Progenitor cell of endocrine pancreas (in vitro differentiated cells): Measurements from ENCODE around the gene APBB2. TPM values are rescaled to one million over a fixed set of nuclear protein-coding genes. Genes with fewer than 3 reads are reported as not detected.
"Not testable (repeated sequence)": the region's sequence is repeated elsewhere in the genome, so short reads cannot be mapped to it uniquely, and the experiment has no call there.

Experiments
- DNase-seq: peaks from one replicate; pipeline ENCODE4 v3.0.0; 2021; ENCODE audit warnings: low spot score; ENCODE audit not compliant: unreplicated experiment
- H3K27ac Mint-ChIP-seq: 2 replicates; pipeline ENCODE4 v1.8.0; 2021; ENCODE audit warnings: mild to moderate bottlenecking, moderate library complexity, mixed read lengths
- H3K27me3 Mint-ChIP-seq: 2 replicates; pipeline ENCODE4 v1.8.0; 2021; ENCODE audit warnings: mixed read lengths
- H3K36me3 Mint-ChIP-seq: 2 replicates; pipeline ENCODE4 v1.8.0; 2022; ENCODE audit warnings: mixed read lengths; ENCODE audit not compliant: insufficient read depth
- H3K4me1 Mint-ChIP-seq: 2 replicates; pipeline ENCODE4 v1.8.0; 2021; ENCODE audit warnings: low read depth, mixed read lengths
- H3K4me3 Mint-ChIP-seq: 2 replicates; pipeline ENCODE4 v1.8.0; 2021; ENCODE audit warnings: low read depth, mild to moderate bottlenecking, moderate library complexity, mixed read lengths
- H3K9me3 Mint-ChIP-seq: 2 replicates; pipeline ENCODE4 v1.8.0; 2021; ENCODE audit warnings: low read depth, mixed read lengths
- total RNA-seq: library from RNA; stranded (reverse); gene quantifications from 2 replicates; pipeline ENCODE4 v1.2.1, GENCODE V29; 2021
- TF ChIP-seq, protein P1 (sequence below): fragments of 200-600 bp; sonication (generic); IDR thresholded peaks from one replicate; pipeline ENCODE4 v1.5.0; 2021; ENCODE audit warnings: antibody characterized with exemption, mild to moderate bottlenecking; ENCODE audit not compliant: unreplicated experiment

APBB2 gene
- total RNA-seq, 1 donor from 2014 or later: 61.7 TPM

DNA sequence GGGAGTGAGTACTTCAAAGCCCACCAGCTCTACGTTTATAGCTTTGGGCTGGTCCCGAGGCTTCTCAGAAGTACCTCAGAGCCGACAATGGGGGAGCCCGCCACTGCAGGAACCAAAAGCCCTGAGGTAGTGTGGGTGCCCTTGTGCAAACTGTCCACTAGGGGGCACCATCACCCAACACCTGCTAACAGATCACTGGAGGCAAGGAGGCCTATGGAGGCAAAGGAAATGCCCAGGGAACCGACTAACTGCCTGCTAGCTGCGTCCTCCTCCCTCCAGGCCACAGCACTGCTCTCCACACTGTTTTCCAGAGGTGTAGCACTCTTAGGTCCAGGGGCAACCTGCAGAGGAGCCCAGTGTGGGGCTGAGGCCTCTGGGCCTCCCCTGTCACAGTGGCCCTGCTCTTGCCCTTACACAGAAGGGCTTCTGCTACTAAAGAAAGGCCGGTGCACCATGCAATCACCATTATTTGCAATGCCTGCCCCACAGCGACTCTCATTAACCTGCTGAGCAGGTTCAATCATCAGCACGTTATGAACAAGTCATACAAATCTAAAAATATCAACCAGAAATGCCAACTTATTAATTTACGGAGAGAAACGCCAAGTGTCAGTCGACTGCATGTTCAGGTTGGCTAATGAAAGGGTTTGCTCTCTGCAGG lies 305.5 kb downstream of the APBB2 start:
- peak; percentile 44 for DNase-seq
- Mint-ChIP-seq H3K4me1 (no peaks in the 10 kb centered on the region), H3K27ac (peak overlapping the region; percentile 56), H3K36me3 (peaks cover 2% of the 10 kb centered on the region), H3K27me3 (no peaks in the 10 kb centered on the region), H3K4me3 (no peak overlapping the region), H3K9me3 (no peaks in the 10 kb centered on the region)
- TF ChIP-seq, protein P1, sequence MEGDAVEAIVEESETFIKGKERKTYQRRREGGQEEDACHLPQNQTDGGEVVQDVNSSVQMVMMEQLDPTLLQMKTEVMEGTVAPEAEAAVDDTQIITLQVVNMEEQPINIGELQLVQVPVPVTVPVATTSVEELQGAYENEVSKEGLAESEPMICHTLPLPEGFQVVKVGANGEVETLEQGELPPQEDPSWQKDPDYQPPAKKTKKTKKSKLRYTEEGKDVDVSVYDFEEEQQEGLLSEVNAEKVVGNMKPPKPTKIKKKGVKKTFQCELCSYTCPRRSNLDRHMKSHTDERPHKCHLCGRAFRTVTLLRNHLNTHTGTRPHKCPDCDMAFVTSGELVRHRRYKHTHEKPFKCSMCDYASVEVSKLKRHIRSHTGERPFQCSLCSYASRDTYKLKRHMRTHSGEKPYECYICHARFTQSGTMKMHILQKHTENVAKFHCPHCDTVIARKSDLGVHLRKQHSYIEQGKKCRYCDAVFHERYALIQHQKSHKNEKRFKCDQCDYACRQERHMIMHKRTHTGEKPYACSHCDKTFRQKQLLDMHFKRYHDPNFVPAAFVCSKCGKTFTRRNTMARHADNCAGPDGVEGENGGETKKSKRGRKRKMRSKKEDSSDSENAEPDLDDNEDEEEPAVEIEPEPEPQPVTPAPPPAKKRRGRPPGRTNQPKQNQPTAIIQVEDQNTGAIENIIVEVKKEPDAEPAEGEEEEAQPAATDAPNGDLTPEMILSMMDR: peak; percentile 86

DNA sequence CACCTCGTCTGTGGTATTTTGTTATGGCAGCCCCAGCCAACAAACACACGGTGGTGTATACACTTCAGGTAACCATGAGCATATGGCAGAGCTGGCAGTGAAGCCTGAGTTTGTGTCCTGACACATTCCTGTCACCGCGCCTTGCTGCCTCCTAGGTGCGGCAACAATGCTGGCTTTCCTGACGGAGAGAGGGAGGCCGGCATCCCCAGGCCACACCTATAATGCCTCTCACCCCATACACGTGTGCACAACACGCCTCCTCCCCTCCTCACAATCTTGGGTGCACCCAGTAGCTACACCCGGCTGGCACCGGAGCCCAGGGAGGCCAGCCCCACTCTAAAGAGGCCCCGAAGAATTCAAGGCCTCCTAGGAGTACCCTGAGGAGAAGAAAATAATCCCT lies 306.0 kb downstream of the APBB2 start:
- no peak overlapping the region for H3K4me3 Mint-ChIP-seq
- no peaks in the 10 kb centered on the region for H3K36me3 Mint-ChIP-seq
- TF ChIP-seq, protein P1: no peak
- no peak overlapping the region for H3K27ac Mint-ChIP-seq
- no peaks in the 10 kb centered on the region for H3K27me3 Mint-ChIP-seq
- no peak for DNase-seq
- H3K9me3 Mint-ChIP-seq: no peaks in the 10 kb centered on the region
- no peaks in the 10 kb centered on the region for H3K4me1 Mint-ChIP-seq

DNA sequence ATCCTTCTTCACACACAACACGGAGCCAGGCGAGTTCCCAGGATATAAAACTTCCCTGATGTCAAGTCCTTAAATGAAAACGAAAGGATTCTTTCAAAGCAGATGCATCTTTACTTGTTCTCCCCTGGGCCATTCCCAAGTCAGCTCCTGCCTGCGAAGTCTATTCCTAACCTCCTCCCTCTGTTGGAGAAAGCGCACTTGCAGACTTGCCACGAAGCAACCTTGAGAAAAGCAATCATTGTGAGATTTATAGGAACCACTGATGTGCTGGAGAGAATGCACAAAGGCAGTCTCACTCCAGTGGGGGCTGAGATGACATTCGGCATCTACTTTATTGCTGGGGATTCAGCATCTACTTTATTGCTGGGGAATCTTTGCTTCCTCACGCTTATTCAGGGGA lies 308.9 kb downstream of the APBB2 start:
- no peak overlapping the region for H3K27ac Mint-ChIP-seq
- no peaks in the 10 kb centered on the region for H3K27me3 Mint-ChIP-seq
- DNase-seq: no peak
- H3K36me3 Mint-ChIP-seq: no peaks in the 10 kb centered on the region
- TF ChIP-seq, protein P1: no peak
- no peaks in the 10 kb centered on the region for H3K9me3 Mint-ChIP-seq
- no peak overlapping the region for H3K4me3 Mint-ChIP-seq
- H3K4me1 Mint-ChIP-seq: no peaks in the 10 kb centered on the region

DNA sequence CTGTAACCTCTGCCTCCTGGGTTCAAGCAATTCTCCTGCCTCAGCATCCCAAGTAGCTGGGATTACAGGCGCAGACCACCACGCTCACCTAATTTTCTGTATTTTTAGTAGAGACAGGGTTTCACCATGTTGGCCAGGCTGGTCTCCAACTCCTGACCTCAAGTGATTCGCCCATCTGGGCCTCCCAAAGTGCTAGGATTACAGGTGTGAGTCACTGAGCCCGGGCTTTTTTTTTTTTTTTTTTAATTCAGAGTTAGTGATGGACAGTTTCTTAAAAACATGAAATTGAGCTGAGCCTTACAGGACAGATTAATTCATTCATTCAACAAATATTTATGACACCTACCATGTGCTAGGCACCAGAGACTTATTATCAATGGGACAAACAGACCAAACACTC lies 313.8 kb downstream of the APBB2 start:
- DNase-seq, H3K4me3 Mint-ChIP-seq, H3K4me1 Mint-ChIP-seq, H3K27me3 Mint-ChIP-seq, H3K36me3 Mint-ChIP-seq, H3K9me3 Mint-ChIP-seq, H3K27ac Mint-ChIP-seq: not testable (repeated sequence)

DNA sequence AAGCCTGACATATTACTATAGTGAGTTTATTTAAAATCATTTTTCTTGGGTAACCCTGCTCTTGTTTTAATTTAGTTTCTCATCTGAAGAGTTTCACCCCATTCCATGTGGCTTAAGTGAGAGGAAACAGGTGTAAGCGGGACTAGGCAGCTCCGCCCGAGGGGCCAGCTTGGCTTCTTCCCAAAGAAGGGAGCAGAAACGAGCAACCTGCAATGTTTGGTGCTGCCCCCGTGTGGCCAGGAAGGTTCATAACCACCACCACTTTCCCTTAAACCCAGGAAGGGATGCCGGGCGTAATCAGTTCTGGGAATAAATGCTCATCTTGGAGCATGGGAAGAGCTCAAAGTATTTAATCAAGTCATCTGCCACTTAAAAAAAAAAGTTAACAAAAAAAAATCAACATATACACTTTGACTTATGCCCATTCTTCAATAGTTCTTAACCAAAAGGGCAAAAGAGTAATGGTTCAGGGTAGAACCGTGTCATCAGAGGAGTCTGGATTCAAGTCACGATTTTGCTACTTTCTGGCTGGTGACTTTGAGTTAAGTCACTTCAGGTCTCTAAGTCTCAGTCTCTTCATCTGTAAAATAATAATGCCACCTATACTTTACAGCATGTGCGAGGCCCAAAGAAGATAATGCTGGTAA lies 316.7 kb downstream of the APBB2 start:
- peak overlapping the region; percentile 26 for H3K4me3 Mint-ChIP-seq
- DNase-seq: peak; percentile 49
- peaks cover 2% of the 10 kb centered on the region for H3K4me1 Mint-ChIP-seq
- TF ChIP-seq, protein P1: peak; percentile 87
- no peak overlapping the region for H3K27ac Mint-ChIP-seq
- no peaks in the 10 kb centered on the region for H3K9me3 Mint-ChIP-seq
- no peaks in the 10 kb centered on the region for H3K27me3 Mint-ChIP-seq
- H3K36me3 Mint-ChIP-seq: peaks cover 4% of the 10 kb centered on the region

DNA sequence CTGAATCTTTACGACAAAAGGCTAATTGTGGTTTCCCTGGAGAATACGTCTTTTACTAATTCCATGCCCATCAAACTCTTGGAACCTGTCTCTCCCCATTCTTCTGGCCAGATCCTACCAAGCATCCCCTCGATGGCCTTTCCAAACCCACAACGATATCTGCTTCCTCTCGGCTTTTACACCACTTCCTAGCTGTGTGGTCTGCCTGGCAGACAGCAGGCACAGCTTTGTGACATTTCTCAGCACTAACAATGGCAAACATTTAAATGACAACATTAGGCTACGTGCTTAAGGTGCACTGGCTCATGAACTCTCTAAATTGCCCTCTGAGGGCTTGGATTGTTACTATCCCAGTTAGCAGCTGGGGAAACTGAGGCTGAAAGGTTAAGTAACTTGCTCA lies 323.6 kb downstream of the APBB2 start:
- Mint-ChIP-seq H3K9me3 (no peaks in the 10 kb centered on the region), H3K27me3 (no peaks in the 10 kb centered on the region), H3K4me3 (no peak overlapping the region), H3K27ac (no peak overlapping the region), H3K36me3 (peaks cover 13% of the 10 kb centered on the region), H3K4me1 (no peaks in the 10 kb centered on the region)
- DNase-seq: no peak
- TF ChIP-seq, protein P1: no peak
